Left renal cortex interstitium (tissue), 4 donors: ENCODE results near the gene SSC5D. TPM values are rescaled to one million over a fixed set of nuclear protein-coding genes. Genes with fewer than 3 reads are reported as not detected.
"Not testable (repeated sequence)": the region's sequence is repeated elsewhere in the genome, so short reads cannot be mapped to it uniquely, and the experiment has no call there.

Experiments used
- DNase-seq, 4 donors: peaks; one replicate each; pipeline ENCODE4 v3.0.0-alpha.2; 2013; ENCODE audit warnings: low read depth in 4 of 4, low spot score in 2 of 4, missing footprints in 1 of 4
- polyA plus RNA-seq, 4 donors: library from polyadenylated mRNA; unstranded; fragments of 120-200 nt; gene quantifications; one replicate each; pipeline ENCODE4 v1.2.1, GENCODE V29; 2013; ENCODE audit not compliant: insufficient read length in 4 of 4

The SSC5D gene
- polyA plus RNA-seq: 1 to 10 TPM; 1.4 to 3.1 (median 2.1) TPM

GRCh38 chr19:55487924-55488687 lies at the start of gene SSC5D:
SSC5D (plus strand) TSS chr19:55488436; CDS start chr19:55488590, 154 bp downstream.
- no peak for DNase-seq

GRCh38 chr19:55439052-55439451 lies 49.2 kb upstream of the SSC5D start:
- DNase-seq: no peak

- no peak for DNase-seq
Measured at GRCh38 chr19:55440411-55441105, 47.7 kb upstream of the SSC5D start.

- DNase-seq: no peak
Measured at GRCh38 chr19:55441319-55441691, 46.9 kb upstream of the SSC5D start.

- no peak for DNase-seq
Measured at GRCh38 chr19:55441692-55442321, 46.4 kb upstream of the SSC5D start.

GRCh38 chr19:55442372-55442961 lies 45.8 kb upstream of the SSC5D start:
- DNase-seq: no peak

GRCh38 chr19:55443045-55443823 lies 45.0 kb upstream of the SSC5D start, which contains the start of gene SHISA7:
SHISA7 (minus strand) TSS chr19:55443300; CDS start chr19:55442863, 437 bp downstream.
- DNase-seq: no peak

GRCh38 chr19:55443824-55444480 lies 44.3 kb upstream of the SSC5D start:
- DNase-seq: no peak

- no peak for DNase-seq
Measured at GRCh38 chr19:55444646-55445045, 43.6 kb upstream of the SSC5D start.

- DNase-seq: no peak
Measured at GRCh38 chr19:55446060-55446459, 42.2 kb upstream of the SSC5D start.

- DNase-seq: no peak
Measured at GRCh38 chr19:55447421-55448174, 40.6 kb upstream of the SSC5D start.

GRCh38 chr19:55448175-55448490 lies 40.1 kb upstream of the SSC5D start:
- DNase-seq: not testable (repeated sequence)

- no peak for DNase-seq
Measured at GRCh38 chr19:55449469-55449868, 38.8 kb upstream of the SSC5D start.

GRCh38 chr19:55451163-55451964 lies 36.9 kb upstream of the SSC5D start:
- DNase-seq: no peak

GRCh38 chr19:55451965-55452748 lies 36.1 kb upstream of the SSC5D start:
- DNase-seq: no peak

GRCh38 chr19:55452749-55453346 lies 35.4 kb upstream of the SSC5D start:
- DNase-seq: peak in 3 of 4 donors; percentile 71 to 85 (median 84)
